Subcutaneous abdominal adipose tissue (tissue), 5 donors: Measurements from ENCODE around the gene PIM1.

ENCODE experiments used
- H3K27ac ChIP-seq: one replicate; pipeline ENCODE4 v1.7.0; 2013; ENCODE audit warnings: low read depth, mild to moderate bottlenecking, inconsistent platforms, low read length, moderate library complexity
- H3K27me3 ChIP-seq, 5 donors: one replicate each; pipeline ENCODE4 v1.7.0; 2013; ENCODE audit warnings: low read length in 5 of 5, inconsistent platforms in 1 of 5; ENCODE audit not compliant: control insufficient read depth in 5 of 5, insufficient read depth in 4 of 5
- H3K36me3 ChIP-seq, 5 donors: one replicate each; pipeline ENCODE4 v1.7.0; 2013; ENCODE audit warnings: low read length in 5 of 5; ENCODE audit not compliant: control insufficient read depth in 5 of 5, insufficient read depth in 5 of 5
- H3K4me1 ChIP-seq, 5 donors: one replicate each; pipeline ENCODE4 v1.7.0; 2013; ENCODE audit warnings: low read length in 5 of 5, mild to moderate bottlenecking in 3 of 5, moderate library complexity in 1 of 5; ENCODE audit not compliant: control insufficient read depth in 5 of 5, insufficient read depth in 5 of 5
- H3K4me3 ChIP-seq, 5 donors: one replicate each; pipeline ENCODE4 v1.7.0; 2013; ENCODE audit warnings: low read length in 5 of 5, low read depth in 1 of 5
- H3K9ac ChIP-seq, 5 donors: one replicate each; pipeline ENCODE4 v1.7.0; 2013; ENCODE audit warnings: low read length in 5 of 5, mild to moderate bottlenecking in 4 of 5, moderate library complexity in 3 of 5
- H3K9me3 ChIP-seq, 5 donors: one replicate each; pipeline ENCODE4 v1.7.0; 2013; ENCODE audit warnings: low read length in 5 of 5; ENCODE audit not compliant: control insufficient read depth in 5 of 5
- donor health status: healthy.
- donor health status: healthy.
- donor health status: healthy.
- donor health status: healthy.
- donor health status: healthy.

The PIM1 gene

DNA sequence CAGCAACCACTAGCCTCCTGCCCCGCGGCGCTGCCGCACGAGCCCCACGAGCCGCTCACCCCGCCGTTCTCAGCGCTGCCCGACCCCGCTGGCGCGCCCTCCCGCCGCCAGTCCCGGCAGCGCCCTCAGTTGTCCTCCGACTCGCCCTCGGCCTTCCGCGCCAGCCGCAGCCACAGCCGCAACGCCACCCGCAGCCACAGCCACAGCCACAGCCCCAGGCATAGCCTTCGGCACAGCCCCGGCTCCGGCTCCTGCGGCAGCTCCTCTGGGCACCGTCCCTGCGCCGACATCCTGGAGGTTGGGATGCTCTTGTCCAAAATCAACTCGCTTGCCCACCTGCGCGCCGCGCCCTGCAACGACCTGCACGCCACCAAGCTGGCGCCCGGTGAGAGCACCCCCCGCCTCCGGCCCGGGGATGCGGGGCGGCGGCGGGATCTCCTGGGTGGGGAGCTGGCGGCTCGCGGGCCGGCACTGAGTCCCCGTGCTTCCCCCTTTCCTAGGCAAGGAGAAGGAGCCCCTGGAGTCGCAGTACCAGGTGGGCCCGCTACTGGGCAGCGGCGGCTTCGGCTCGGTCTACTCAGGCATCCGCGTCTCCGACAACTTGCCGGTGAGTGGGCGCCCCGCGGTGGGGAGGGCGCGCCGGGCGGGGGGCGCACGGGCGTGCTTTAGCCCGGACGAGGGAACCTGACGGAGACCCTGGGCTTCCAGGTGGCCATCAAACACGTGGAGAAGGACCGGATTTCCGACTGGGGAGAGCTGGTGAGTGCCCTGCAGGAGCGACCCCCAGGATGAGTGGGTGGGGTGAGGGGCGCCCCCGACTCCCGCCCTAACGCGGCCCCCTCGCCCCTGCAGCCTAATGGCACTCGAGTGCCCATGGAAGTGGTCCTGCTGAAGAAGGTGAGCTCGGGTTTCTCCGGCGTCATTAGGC, 585 bp downstream of the PIM1 start:
- Histone ChIP-seq H3K9me3 (no peaks in the 10 kb centered on the region), H3K27me3 (no peaks in the 10 kb centered on the region), H3K36me3 (peaks cover 15 to 35% (median 33%) of the 10 kb centered on the region in 5 donors), H3K27ac (peak overlapping the region; percentile 96), H3K9ac (peak overlapping the region in 4 of 5 donors; percentile 93 to 97 (median 96)), H3K4me1 (peaks cover 7 to 61% (median 43%) of the 10 kb centered on the region in 5 donors), H3K4me3 (peak overlapping the region; percentile 91 to 98 (median 94))

GRCh38 chr6:37171201-37171969, 1.4 kb downstream of the PIM1 start:
- H3K4me1 ChIP-seq = peaks cover 7 to 61% (median 43%) of the 10 kb centered on the region in 5 donors
- peak overlapping the region; percentile 91 to 98 (median 94) for H3K4me3 ChIP-seq
- H3K36me3 ChIP-seq = peaks cover 17 to 39% (median 35%) of the 10 kb centered on the region in 5 donors

DNA sequence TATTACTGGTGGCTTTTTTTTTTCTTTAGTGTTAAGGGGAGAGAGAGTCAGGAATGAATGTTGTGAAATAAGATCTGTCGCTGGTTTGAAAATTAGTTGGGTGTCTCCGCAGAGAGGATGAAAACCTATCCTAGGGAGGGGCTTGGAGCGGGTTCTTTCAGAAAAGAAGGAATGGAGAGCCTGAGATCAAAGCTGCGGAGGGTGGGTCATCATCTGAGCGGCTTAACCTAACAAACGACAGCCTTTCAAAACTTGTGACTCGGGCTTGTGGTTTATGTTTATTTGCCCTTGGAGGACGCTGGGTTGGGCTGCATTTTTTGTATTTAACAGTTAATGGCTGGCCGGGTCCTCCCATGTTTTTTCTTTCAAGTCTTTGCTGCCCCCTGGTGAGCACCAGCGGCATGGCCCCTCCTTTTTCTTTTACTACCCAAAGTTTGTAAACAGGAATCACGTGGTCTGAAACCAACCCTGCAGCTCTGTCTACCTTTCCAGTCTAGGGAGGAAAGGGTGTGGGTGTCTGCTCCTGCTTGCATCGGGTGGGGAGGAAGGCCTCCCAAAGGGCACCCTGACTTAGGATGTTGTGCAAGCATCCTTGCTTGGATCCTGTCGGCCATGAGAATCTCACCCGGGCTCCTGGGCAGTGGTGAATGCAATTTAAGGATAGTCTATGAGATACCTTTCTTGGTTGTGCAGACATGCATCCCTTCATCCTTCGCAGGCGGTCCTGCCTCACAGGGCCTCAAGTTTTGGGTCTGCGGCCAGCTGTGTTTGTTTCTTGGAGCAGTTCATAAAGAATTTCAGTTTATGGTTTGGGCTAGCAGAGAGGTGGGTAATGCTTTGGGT, 2.2 kb downstream of the PIM1 start:
- H3K9me3 ChIP-seq = no peaks in the 10 kb centered on the region
- peaks cover 7 to 64% (median 45%) of the 10 kb centered on the region in 5 donors for H3K4me1 ChIP-seq
- H3K36me3 ChIP-seq = peaks cover 17 to 39% (median 35%) of the 10 kb centered on the region in 5 donors
- H3K27ac ChIP-seq = peak overlapping the region; percentile 96
- H3K4me3 ChIP-seq = peak overlapping the region; percentile 91 to 98 (median 94)
- no peaks in the 10 kb centered on the region for H3K27me3 ChIP-seq
- H3K9ac ChIP-seq = peak overlapping the region; percentile 77 to 97 (median 95)

More at GRCh38 chr6:37171201-37171969, 1.4 kb downstream of the PIM1 start:
- Histone ChIP-seq H3K9ac (peak overlapping the region; percentile 77 to 97 (median 95)), H3K27ac (peak overlapping the region; percentile 96), H3K27me3 (no peaks in the 10 kb centered on the region), H3K9me3 (no peaks in the 10 kb centered on the region)

- peak overlapping the region; percentile 91 to 98 (median 94) for H3K4me3 ChIP-seq
- H3K9ac ChIP-seq = peak overlapping the region in 3 of 5 donors; percentile 48 to 97 (median 95)
- H3K27ac ChIP-seq = peak overlapping the region; percentile 96
- peaks cover 6 to 68% (median 48%) of the 10 kb centered on the region in 5 donors for H3K4me1 ChIP-seq
- H3K27me3 ChIP-seq = no peaks in the 10 kb centered on the region
- peaks cover 17 to 39% (median 35%) of the 10 kb centered on the region in 5 donors for H3K36me3 ChIP-seq
- H3K9me3 ChIP-seq = no peaks in the 10 kb centered on the region
These were observed 3.0 kb downstream of the PIM1 start for GRCh38 chr6:37172912-37173492.

DNA sequence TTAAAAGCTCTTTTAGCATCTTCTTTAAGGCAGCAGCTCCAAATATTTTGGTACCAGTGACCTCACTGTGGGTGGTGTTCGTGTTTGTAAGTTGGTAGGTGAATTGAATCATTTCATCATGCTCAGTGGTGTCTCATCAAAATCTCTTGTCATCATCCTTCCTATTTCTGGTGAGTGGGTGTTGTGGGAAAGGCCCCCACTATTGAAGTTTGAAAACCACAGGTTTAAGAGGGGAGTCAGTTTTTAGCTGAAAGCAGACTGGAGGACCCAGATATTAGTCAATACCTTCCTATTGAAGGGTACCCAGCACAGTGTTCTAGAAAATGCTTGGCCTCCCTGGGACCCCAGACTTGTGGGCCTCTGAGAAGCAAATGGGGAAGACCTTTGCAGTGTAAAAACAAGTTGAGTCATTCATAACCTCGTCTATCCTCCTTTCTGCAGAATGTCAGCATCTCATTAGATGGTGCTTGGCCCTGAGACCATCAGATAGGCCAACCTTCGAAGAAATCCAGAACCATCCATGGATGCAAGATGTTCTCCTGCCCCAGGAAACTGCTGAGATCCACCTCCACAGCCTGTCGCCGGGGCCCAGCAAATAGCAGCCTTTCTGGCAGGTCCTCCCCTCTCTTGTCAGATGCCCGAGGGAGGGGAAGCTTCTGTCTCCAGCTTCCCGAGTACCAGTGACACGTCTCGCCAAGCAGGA, 3.7 kb downstream of the PIM1 start:
- H3K9ac ChIP-seq = peak overlapping the region in 3 of 5 donors; percentile 33 to 97 (median 95)
- peaks cover 17 to 39% (median 35%) of the 10 kb centered on the region in 5 donors for H3K36me3 ChIP-seq
- peaks cover 2 to 62% (median 41%) of the 10 kb centered on the region in 5 donors for H3K4me1 ChIP-seq
- no peaks in the 10 kb centered on the region for H3K9me3 ChIP-seq
- H3K27me3 ChIP-seq = no peaks in the 10 kb centered on the region
- peak overlapping the region; percentile 13 to 98 (median 91) for H3K4me3 ChIP-seq
- H3K27ac ChIP-seq = peak overlapping the region; percentile 96

DNA sequence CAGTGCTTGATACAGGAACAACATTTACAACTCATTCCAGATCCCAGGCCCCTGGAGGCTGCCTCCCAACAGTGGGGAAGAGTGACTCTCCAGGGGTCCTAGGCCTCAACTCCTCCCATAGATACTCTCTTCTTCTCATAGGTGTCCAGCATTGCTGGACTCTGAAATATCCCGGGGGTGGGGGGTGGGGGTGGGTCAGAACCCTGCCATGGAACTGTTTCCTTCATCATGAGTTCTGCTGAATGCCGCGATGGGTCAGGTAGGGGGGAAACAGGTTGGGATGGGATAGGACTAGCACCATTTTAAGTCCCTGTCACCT, 4.2 kb downstream of the PIM1 start:
- H3K27ac ChIP-seq = peak overlapping the region; percentile 96
- H3K27me3 ChIP-seq = no peaks in the 10 kb centered on the region
- H3K36me3 ChIP-seq = peaks cover 17 to 39% (median 35%) of the 10 kb centered on the region in 5 donors
- H3K9me3 ChIP-seq = no peaks in the 10 kb centered on the region
- H3K4me1 ChIP-seq = peaks cover 0 to 57% (median 37%) of the 10 kb centered on the region in 5 donors
- peak overlapping the region; percentile 13 to 98 (median 91) for H3K4me3 ChIP-seq
- H3K9ac ChIP-seq = peak overlapping the region in 3 of 5 donors; percentile 42 to 97 (median 95)

DNA sequence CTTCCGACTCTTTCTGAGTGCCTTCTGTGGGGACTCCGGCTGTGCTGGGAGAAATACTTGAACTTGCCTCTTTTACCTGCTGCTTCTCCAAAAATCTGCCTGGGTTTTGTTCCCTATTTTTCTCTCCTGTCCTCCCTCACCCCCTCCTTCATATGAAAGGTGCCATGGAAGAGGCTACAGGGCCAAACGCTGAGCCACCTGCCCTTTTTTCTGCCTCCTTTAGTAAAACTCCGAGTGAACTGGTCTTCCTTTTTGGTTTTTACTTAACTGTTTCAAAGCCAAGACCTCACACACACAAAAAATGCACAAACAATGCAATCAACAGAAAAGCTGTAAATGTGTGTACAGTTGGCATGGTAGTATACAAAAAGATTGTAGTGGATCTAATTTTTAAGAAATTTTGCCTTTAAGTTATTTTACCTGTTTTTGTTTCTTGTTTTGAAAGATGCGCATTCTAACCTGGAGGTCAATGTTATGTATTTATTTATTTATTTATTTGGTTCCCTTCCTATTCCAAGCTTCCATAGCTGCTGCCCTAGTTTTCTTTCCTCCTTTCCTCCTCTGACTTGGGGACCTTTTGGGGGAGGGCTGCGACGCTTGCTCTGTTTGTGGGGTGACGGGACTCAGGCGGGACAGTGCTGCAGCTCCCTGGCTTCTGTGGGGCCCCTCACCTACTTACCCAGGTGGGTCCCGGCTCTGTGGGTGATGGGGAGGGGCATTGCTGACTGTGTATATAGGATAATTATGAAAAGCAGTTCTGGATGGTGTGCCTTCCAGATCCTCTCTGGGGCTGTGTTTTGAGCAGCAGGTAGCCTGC, 4.8 kb downstream of the PIM1 start:
- Histone ChIP-seq H3K9me3 (no peaks in the 10 kb centered on the region), H3K36me3 (peaks cover 17 to 39% (median 35%) of the 10 kb centered on the region in 5 donors), H3K27me3 (no peaks in the 10 kb centered on the region), H3K4me3 (peak overlapping the region in 3 of 5 donors; percentile 13 to 98 (median 30)), H3K4me1 (peaks cover 0 to 54% (median 37%) of the 10 kb centered on the region in 5 donors), H3K27ac (peak overlapping the region; percentile 96), H3K9ac (peak overlapping the region in 4 of 5 donors; percentile 26 to 97 (median 68))
